DOHH2 (cell line): ENCODE measurements around the gene KL.

Experiments used
- H3F3A ChIP-seq: fragments of 200-600 bp; sonication (generic), shearing (Covaris generic); 2 replicates; pipeline ENCODE4 v1.6.0; 2016; ENCODE audit warnings: antibody characterized with exemption, mild to moderate bottlenecking; ENCODE audit not compliant: control insufficient read depth, insufficient read depth
- H3K27ac ChIP-seq: fragments of 200-600 bp; sonication (generic); 2 replicates; pipeline ENCODE4 v1.5.1; 2014; ENCODE audit warnings: low read depth, mild to moderate bottlenecking, low read length, moderate library complexity
- H3K27me3 ChIP-seq: fragments of 200-600 bp; sonication (generic); 2 replicates; pipeline ENCODE4 v1.6.1; 2014; ENCODE audit warnings: mild to moderate bottlenecking, low read length, mixed read lengths; ENCODE audit not compliant: control insufficient read depth
- H3K36me3 ChIP-seq: fragments of 200-600 bp; sonication (generic); 2 replicates; pipeline ENCODE4 v1.6.1; 2014; ENCODE audit warnings: mild to moderate bottlenecking, low read length, moderate library complexity, mixed read lengths; ENCODE audit not compliant: control insufficient read depth
- H3K4me1 ChIP-seq: fragments of 200-600 bp; sonication (generic); 2 replicates; pipeline ENCODE4 v1.6.1; 2014; ENCODE audit warnings: mild to moderate bottlenecking, low read length, mixed read lengths; ENCODE audit not compliant: control insufficient read depth
- H3K4me2 ChIP-seq: fragments of 200-600 bp; sonication (generic); 2 replicates; pipeline ENCODE4 v1.6.0; 2014; ENCODE audit warnings: mild to moderate bottlenecking, low read length, moderate library complexity
- H3K4me3 ChIP-seq: fragments of 200-600 bp; sonication (generic); 2 replicates; pipeline ENCODE4 v1.5.1; 2014; ENCODE audit warnings: mild to moderate bottlenecking, low read length, mixed read lengths
- H3K79me2 ChIP-seq: fragments of 200-600 bp; sonication (generic); 2 replicates; pipeline ENCODE4 v1.6.1; 2014; ENCODE audit warnings: mild to moderate bottlenecking, low read length, mixed read lengths; ENCODE audit not compliant: control insufficient read depth
- H3K9me2 ChIP-seq: fragments of 200-600 bp; sonication (generic); replicated peaks from 2 replicates; pipeline ENCODE4 v1.6.1; 2014; ENCODE audit warnings: mild to moderate bottlenecking, low read length, mixed read lengths; ENCODE audit not compliant: control insufficient read depth
- H3K9me3 ChIP-seq: fragments of 200-600 bp; sonication (generic); 2 replicates; pipeline ENCODE4 v1.6.1; 2014; ENCODE audit warnings: antibody characterized with exemption, low read length, mixed read lengths; ENCODE audit not compliant: control insufficient read depth, insufficient read depth
- H4K20me1 ChIP-seq: fragments of 200-600 bp; sonication (generic); 2 replicates; pipeline ENCODE4 v1.6.0; 2014; ENCODE audit warnings: low read depth, mild to moderate bottlenecking, antibody characterized with exemption, low read length, moderate library complexity; ENCODE audit not compliant: control insufficient read depth, insufficient read depth
- EZH2phosphoT487 ChIP-seq: fragments of 200-600 bp; sonication (generic); IDR thresholded peaks from 2 replicates; pipeline ENCODE4 v1.6.1; 2017; ENCODE audit warnings: borderline replicate concordance, mild to moderate bottlenecking, antibody characterized with exemption, low read length, moderate library complexity, mixed read lengths
- TF ChIP-seq, protein P1 (sequence below): fragments of 200-600 bp; sonication (generic); IDR thresholded peaks from one replicate; pipeline ENCODE4 v1.5.1; 2014; ENCODE audit warnings: antibody characterized with exemption, mild to moderate bottlenecking, low read depth, low read length; ENCODE audit not compliant: poor library complexity, severe bottlenecking

Gene KL

GRCh38 chr13:33053397-33054066, 37.3 kb downstream of the KL start:
- no peaks in the 10 kb centered on the region for H3K36me3 ChIP-seq
- H3K27ac ChIP-seq = no peak overlapping the region
- H3K79me2 ChIP-seq = no peaks in the 10 kb centered on the region
- H3K4me3 ChIP-seq = no peak overlapping the region
- no peak for TF ChIP-seq EZH2phosphoT487
- TF ChIP-seq, protein P1, sequence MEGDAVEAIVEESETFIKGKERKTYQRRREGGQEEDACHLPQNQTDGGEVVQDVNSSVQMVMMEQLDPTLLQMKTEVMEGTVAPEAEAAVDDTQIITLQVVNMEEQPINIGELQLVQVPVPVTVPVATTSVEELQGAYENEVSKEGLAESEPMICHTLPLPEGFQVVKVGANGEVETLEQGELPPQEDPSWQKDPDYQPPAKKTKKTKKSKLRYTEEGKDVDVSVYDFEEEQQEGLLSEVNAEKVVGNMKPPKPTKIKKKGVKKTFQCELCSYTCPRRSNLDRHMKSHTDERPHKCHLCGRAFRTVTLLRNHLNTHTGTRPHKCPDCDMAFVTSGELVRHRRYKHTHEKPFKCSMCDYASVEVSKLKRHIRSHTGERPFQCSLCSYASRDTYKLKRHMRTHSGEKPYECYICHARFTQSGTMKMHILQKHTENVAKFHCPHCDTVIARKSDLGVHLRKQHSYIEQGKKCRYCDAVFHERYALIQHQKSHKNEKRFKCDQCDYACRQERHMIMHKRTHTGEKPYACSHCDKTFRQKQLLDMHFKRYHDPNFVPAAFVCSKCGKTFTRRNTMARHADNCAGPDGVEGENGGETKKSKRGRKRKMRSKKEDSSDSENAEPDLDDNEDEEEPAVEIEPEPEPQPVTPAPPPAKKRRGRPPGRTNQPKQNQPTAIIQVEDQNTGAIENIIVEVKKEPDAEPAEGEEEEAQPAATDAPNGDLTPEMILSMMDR = no peak
- no peak overlapping the region for H3K4me2 ChIP-seq
- H3K4me1 ChIP-seq = no peaks in the 10 kb centered on the region
- H4K20me1 ChIP-seq = no peaks in the 10 kb centered on the region
- no peaks in the 10 kb centered on the region for H3K9me2 ChIP-seq
- H3F3A ChIP-seq = no peaks in the 10 kb centered on the region
- H3K9me3 ChIP-seq = no peaks in the 10 kb centered on the region
- H3K27me3 ChIP-seq = no peaks in the 10 kb centered on the region

DNA sequence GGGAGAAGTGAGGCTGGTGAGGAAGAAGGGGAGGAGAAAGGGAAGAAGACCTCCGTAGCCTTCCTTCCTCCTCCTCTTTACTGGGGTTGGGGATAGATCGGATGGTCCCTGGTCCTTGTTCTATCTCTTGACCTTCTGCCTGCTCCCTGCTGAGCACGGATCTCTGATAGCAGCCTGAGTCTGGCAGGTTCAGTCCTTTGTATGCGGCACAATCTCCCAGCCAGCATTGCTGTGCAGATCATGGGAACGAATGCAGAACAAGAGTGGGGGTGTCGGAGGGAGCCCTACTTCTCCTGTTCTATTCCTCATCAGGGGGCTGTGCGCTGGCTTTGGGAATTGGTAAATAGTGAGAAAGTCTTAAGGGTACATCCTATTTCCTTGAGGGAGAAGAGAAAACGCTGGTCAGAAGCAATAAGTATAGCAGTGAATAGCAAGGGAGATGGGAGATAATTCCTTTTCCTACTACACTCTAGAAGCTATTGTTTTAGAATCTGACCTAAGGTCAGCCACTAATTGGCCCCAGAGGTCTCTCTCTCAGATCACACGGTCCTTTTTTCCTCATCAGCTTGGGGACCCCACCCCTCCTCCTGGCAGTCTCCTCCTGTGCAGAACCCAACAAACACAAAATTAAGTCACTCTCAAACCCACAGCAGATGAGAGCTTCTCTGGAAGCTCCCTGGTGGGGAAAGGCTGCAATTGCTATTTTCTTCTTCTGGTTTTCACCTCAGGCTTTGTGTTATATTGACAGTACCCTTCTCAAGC, 41.0 kb downstream of the KL start:
- no peaks in the 10 kb centered on the region for H3K79me2 ChIP-seq
- no peaks in the 10 kb centered on the region for H3K4me1 ChIP-seq
- H3K4me2 ChIP-seq = no peak overlapping the region
- no peak for TF ChIP-seq EZH2phosphoT487
- TF ChIP-seq, protein P1 = peak; percentile 30
- no peaks in the 10 kb centered on the region for H3K36me3 ChIP-seq
- H3K9me3 ChIP-seq = no peaks in the 10 kb centered on the region; the same call in 1 of the 2 replicates
- no peaks in the 10 kb centered on the region for H3F3A ChIP-seq
- no peaks in the 10 kb centered on the region for H4K20me1 ChIP-seq
- no peaks in the 10 kb centered on the region for H3K9me2 ChIP-seq
- no peaks in the 10 kb centered on the region for H3K27me3 ChIP-seq
- H3K4me3 ChIP-seq = no peak overlapping the region
- no peak overlapping the region for H3K27ac ChIP-seq

- no peak for TF ChIP-seq EZH2phosphoT487
- TF ChIP-seq, protein P1 = no peak
- Histone ChIP-seq H3K4me3 (no peak overlapping the region), H3K9me3 (no peaks in the 10 kb centered on the region; the same call in 1 of the 2 replicates), H3K79me2 (no peaks in the 10 kb centered on the region), H3F3A (no peaks in the 10 kb centered on the region), H3K36me3 (no peaks in the 10 kb centered on the region), H3K9me2 (no peaks in the 10 kb centered on the region), H3K27ac (no peak overlapping the region), H3K4me2 (no peak overlapping the region), H3K27me3 (no peaks in the 10 kb centered on the region), H4K20me1 (no peaks in the 10 kb centered on the region), H3K4me1 (no peaks in the 10 kb centered on the region)
These were observed 42.6 kb downstream of the KL start for GRCh38 chr13:33058776-33059327.
